IMR-90 (cell line): ENCODE data around the gene HAND2. TPM values are rescaled to one million over a fixed set of nuclear protein-coding genes. Genes with fewer than 3 reads are reported as not detected.
A peak's percentile ranks its signal among the peaks of the same experiment; 100 is the strongest.

Source experiments
- ATAC-seq: fragments of 200-7000 bp; cut with Tn5 transposase; 2 replicates; pipeline ENCODE4 v1.9.1; 2020; ENCODE audit warnings: low read depth, mild to moderate bottlenecking, moderate library complexity
- BruUV-seq: library from RNA; stranded (reverse); fragments of 400-500 nt; replicated peaks from 2 replicates; lab custom pipeline; 2021; lab: Mats Ljungman, UMichigan
- CTCF ChIA-PET: fragments of 300-600 bp; formaldehyde crosslinking; extraction: SDS; loops from one replicate; lab custom pipeline; 2021; ENCODE audit warnings: antibody characterized with exemption; lab: Yijun Ruan, JAX
- POLR2A ChIA-PET: fragments of 300-600 bp; sonication (Branson Sonifier 250); formaldehyde crosslinking; loops from one replicate; lab custom pipeline; 2022; ENCODE audit warnings: antibody characterized with exemption; ENCODE audit not compliant: unreplicated experiment; lab: Charles Lee
- DNase-seq: peaks from one replicate; pipeline ENCODE4 v3.0.0; 2013
- H2AFZ ChIP-seq: replicated peaks from 2 replicates; pipeline ENCODE3; 2013; ENCODE audit warnings: low read length, mild to moderate bottlenecking; ENCODE audit not compliant: poor library complexity
- H2AK5ac ChIP-seq: 2 replicates; pipeline ENCODE4 v1.6.1; 2013; ENCODE audit warnings: low read depth, low read length, inconsistent platforms
- H2AK9ac ChIP-seq: replicated peaks from 2 replicates; pipeline ENCODE3; 2013; ENCODE audit warnings: mild to moderate bottlenecking, low read depth, low read length, moderate library complexity; ENCODE audit not compliant: poor library complexity
- H2BK120ac ChIP-seq: 2 replicates; pipeline ENCODE4 v1.6.1; 2013; ENCODE audit warnings: low read depth, low read length, inconsistent platforms
- H2BK15ac ChIP-seq: 3 replicates; pipeline ENCODE4 v1.6.1; 2013; ENCODE audit warnings: low read depth, low read length, inconsistent platforms
- H2BK20ac ChIP-seq: 2 replicates; pipeline ENCODE4 v1.6.1; 2013; ENCODE audit warnings: low read depth, mild to moderate bottlenecking, inconsistent platforms, low read length, moderate library complexity
- H2BK5ac ChIP-seq: 2 replicates; pipeline ENCODE4 v1.6.1; 2013; ENCODE audit warnings: mild to moderate bottlenecking, low read depth, low read length, inconsistent platforms; ENCODE audit not compliant: poor library complexity, severe bottlenecking
- H3K14ac ChIP-seq: replicated peaks from 2 replicates; pipeline ENCODE4 v1.6.1; 2013; ENCODE audit warnings: low read depth, low read length, inconsistent platforms
- H3K18ac ChIP-seq: 2 replicates; pipeline ENCODE4 v1.6.1; 2013; ENCODE audit warnings: low read depth, low read length, control low read depth
- H3K23ac ChIP-seq: 2 replicates; pipeline ENCODE4 v1.6.1; 2013; ENCODE audit warnings: low read depth, low read length, inconsistent platforms
- H3K27ac ChIP-seq: 2 replicates; pipeline ENCODE4 v1.5.1; 2013; ENCODE audit warnings: mild to moderate bottlenecking, control low read depth, low read length; ENCODE audit not compliant: insufficient read depth
- H3K27me3 ChIP-seq: 2 replicates; pipeline ENCODE4 v1.6.1; 2013; ENCODE audit warnings: low read length; ENCODE audit not compliant: control insufficient read depth, insufficient read depth
- H3K36me3 ChIP-seq: 2 replicates; pipeline ENCODE4 v1.6.1; 2013; ENCODE audit warnings: low read length, mixed read lengths; ENCODE audit not compliant: control insufficient read depth, insufficient read depth
- H3K4ac ChIP-seq: 2 replicates; pipeline ENCODE4 v1.6.1; 2013; ENCODE audit warnings: low read depth, low read length, inconsistent platforms
- H3K4me1 ChIP-seq: 2 replicates; pipeline ENCODE4 v1.6.1; 2013; ENCODE audit warnings: low read length, mixed read lengths; ENCODE audit not compliant: control insufficient read depth, insufficient read depth
- H3K4me2 ChIP-seq: 2 replicates; pipeline ENCODE4 v1.6.1; 2013; ENCODE audit warnings: low read depth, mild to moderate bottlenecking, control low read depth, low read length, moderate library complexity
- H3K4me3 ChIP-seq: 2 replicates; pipeline ENCODE4 v1.5.1; 2013; ENCODE audit warnings: low read depth, mild to moderate bottlenecking, control low read depth, low read length, moderate library complexity; ENCODE audit not compliant: insufficient read depth
- H3K56ac ChIP-seq: 2 replicates; pipeline ENCODE4 v1.6.1; 2013; ENCODE audit warnings: low read length, inconsistent platforms; ENCODE audit not compliant: insufficient read depth; ENCODE audit errors: extremely low read depth
- H3K79me1 ChIP-seq, 2 experiments: 2 replicates each; pipeline ENCODE4 v1.6.1; 2013; ENCODE audit warnings: low read length in 2 of 2, inconsistent platforms in 1 of 2, low read depth in 1 of 2
- H3K9ac ChIP-seq: 2 replicates; pipeline ENCODE4 v1.6.1; 2013; ENCODE audit warnings: low read depth, low read length, control low read depth
- H3K9me1 ChIP-seq: 2 replicates; pipeline ENCODE4 v1.6.1; 2013; ENCODE audit warnings: low read length, inconsistent platforms; ENCODE audit not compliant: insufficient read depth
- H3K9me3 ChIP-seq: 2 replicates; pipeline ENCODE4 v1.6.1; 2013; ENCODE audit warnings: low read length; ENCODE audit not compliant: control insufficient read depth, insufficient read depth
- H4K20me1 ChIP-seq: 2 replicates; pipeline ENCODE4 v1.6.1; 2013; ENCODE audit warnings: low read length, inconsistent platforms; ENCODE audit not compliant: insufficient read depth
- H4K5ac ChIP-seq: 2 replicates; pipeline ENCODE4 v1.6.1; 2013; ENCODE audit warnings: mild to moderate bottlenecking, low read depth, low read length, control low read depth
- H4K8ac ChIP-seq, 2 experiments: 2 replicates each; pipeline ENCODE4 v1.6.1; 2013; ENCODE audit warnings: low read depth in 2 of 2, low read length in 2 of 2, control low read depth in 1 of 2, inconsistent platforms in 1 of 2
- H4K91ac ChIP-seq: 2 replicates; pipeline ENCODE4 v1.6.1; 2013; ENCODE audit warnings: low read depth, low read length, inconsistent platforms; ENCODE audit not compliant: insufficient read depth
- CEBPB ChIP-seq: IDR thresholded peaks from 2 replicates; pipeline ENCODE4 v1.6.1; 2012; ENCODE audit warnings: low read depth, low read length, improper control_type of control experiment
- CHD1 ChIP-seq: IDR thresholded peaks from 2 replicates; pipeline ENCODE4 v1.6.1; 2012; ENCODE audit warnings: low read depth, low read length, improper control_type of control experiment
- CTCF ChIP-seq: conservative IDR thresholded peaks from 2 replicates; pipeline ENCODE4 v1.5.1; 2012; ENCODE audit warnings: mild to moderate bottlenecking, low read depth, low read length, improper control_type of control experiment
- MAFK ChIP-seq: IDR thresholded peaks from 2 replicates; pipeline ENCODE4 v1.6.1; 2012; ENCODE audit warnings: low read depth, low read length, improper control_type of control experiment
- MAZ ChIP-seq: IDR thresholded peaks from 2 replicates; pipeline ENCODE4 v1.6.1; 2012; ENCODE audit warnings: low read depth, mild to moderate bottlenecking, low read length, improper control_type of control experiment, moderate library complexity, borderline replicate concordance
- POLR2A ChIP-seq: IDR thresholded peaks from 2 replicates; pipeline ENCODE4 v1.6.1; 2012; ENCODE audit warnings: mild to moderate bottlenecking, low read depth, low read length
- RCOR1 ChIP-seq: IDR thresholded peaks from 2 replicates; pipeline ENCODE4 v1.6.1; 2012; ENCODE audit warnings: mild to moderate bottlenecking, low read length, improper control_type of control experiment; ENCODE audit not compliant: insufficient replicate concordance
- RFX5 ChIP-seq: IDR thresholded peaks from 2 replicates; pipeline ENCODE4 v1.8.0; 2012; ENCODE audit warnings: low read depth, mild to moderate bottlenecking, low read length, moderate library complexity
- WGBS, 2 experiments: methylation state at CpG; one replicate each; pipeline versions ENCODE4 v1.1.5 to v1.1.7; 2013; ENCODE audit warnings: missing lambda C conversion rate in 2 of 2; ENCODE audit not compliant: insufficient read length in 1 of 2; ENCODE audit errors: extremely low coverage in 2 of 2; 5-methylcytosine and 5-hydroxymethylcytosine counted together
- dilution Hi-C: fragments of 300-500 bp; cut with HindIII; formaldehyde crosslinking; loops from one replicate; pipeline ENCODE4 v1.14.3; 2018; ENCODE audit warnings: low sequenced_read_pairs; ENCODE audit not compliant: unreplicated experiment
- in situ Hi-C: fragments of 300-500 bp; cut with MboI; formaldehyde crosslinking; loops from 3 replicates; pipeline ENCODE4 v1.14.3; 2019; ENCODE audit warnings: low sequenced_read_pairs, inconsistent platforms, mixed read lengths
- intact Hi-C: fragments of 100-400 bp; cut with micrococcal nuclease; formaldehyde crosslinking; loops from 2 replicates; pipeline ENCODE4 v1.10.0; 2022
- polyA plus RNA-seq, 3 experiments: library from polyadenylated mRNA; depleted of rRNA; stranded (reverse); fragments of >200 nt; gene quantifications; 2 replicates each; pipeline ENCODE4 v1.2.3, GENCODE V29; 2012; ENCODE audit warnings: low replicate concordance in 1 of 3
- total RNA-seq: library from RNA; depleted of rRNA; stranded (reverse); fragments of >200 nt; gene quantifications from 2 replicates; pipeline ENCODE4 v1.2.3, GENCODE V29; 2012
- TF ChIP-seq, protein P1 (sequence below): fragments of 150-350 bp; IDR thresholded peaks from 2 replicates; pipeline ENCODE4 v1.6.1; 2017; ENCODE audit warnings: mild to moderate bottlenecking, antibody characterized with exemption, low read length, low read depth
- TF ChIP-seq, protein P2 (sequence below): fragments of 150-350 bp; IDR thresholded peaks from 2 replicates; pipeline ENCODE4 v1.6.1; 2016; ENCODE audit warnings: low read depth, mild to moderate bottlenecking, low read length, moderate library complexity, borderline replicate concordance

HAND2 gene
- total and polyA plus RNA-seq, 2 of the 4 experiments (the other 2 are of a cell fraction): 0.36 to 0.97 TPM

GRCh38 chr4:173525118-173526011, 4.7 kb downstream of the HAND2 start:
- Histone ChIP-seq H2AK9ac (no peak overlapping the region), H3K4me1 (no peaks in the 10 kb centered on the region), H3K9ac (no peak overlapping the region), H2BK15ac (no peak overlapping the region), H3K36me3 (no peaks in the 10 kb centered on the region), H3K23ac (no peak overlapping the region), H3K27me3 (peaks cover 75% of the 10 kb centered on the region), H2AFZ (peak overlapping the region; percentile 37), H4K5ac (no peak overlapping the region), H3K9me3 (peaks cover 18% of the 10 kb centered on the region; the same call in 1 of the 2 replicates), H3K18ac (no peak overlapping the region), H3K14ac (no peak overlapping the region), H2BK5ac (no peak overlapping the region), H4K91ac (no peak overlapping the region), H3K4ac (no peak overlapping the region), H2BK120ac (no peak overlapping the region), H2AK5ac (no peak overlapping the region), H4K8ac (no peak overlapping the region), H2BK20ac (no peak overlapping the region), H3K27ac (no peak overlapping the region), H3K56ac (no peak overlapping the region), H3K9me1 (no peaks in the 10 kb centered on the region), H3K4me3 (no peak overlapping the region), H4K20me1 (no peaks in the 10 kb centered on the region), H3K79me1 (no peaks in the 10 kb centered on the region), H3K4me2 (no peak overlapping the region)
- 23% methylated on average over 33 of the region's 48 CpGs; no CpG with 5 or more reads in 1 of the 2 experiments for WGBS, 2 experiments
- BruUV-seq: no TSS peak
- in situ Hi-C loops (no loop called here), intact Hi-C loops (no loop called here), dilution Hi-C loops (no loop called here)
- TF ChIP-seq CEBPB (no peak), RFX5 (no peak), POLR2A (no peak), MAZ (no peak), RCOR1 (no peak), CHD1 (no peak), CTCF (no peak), MAFK (no peak)
- TF ChIP-seq, protein P1, sequence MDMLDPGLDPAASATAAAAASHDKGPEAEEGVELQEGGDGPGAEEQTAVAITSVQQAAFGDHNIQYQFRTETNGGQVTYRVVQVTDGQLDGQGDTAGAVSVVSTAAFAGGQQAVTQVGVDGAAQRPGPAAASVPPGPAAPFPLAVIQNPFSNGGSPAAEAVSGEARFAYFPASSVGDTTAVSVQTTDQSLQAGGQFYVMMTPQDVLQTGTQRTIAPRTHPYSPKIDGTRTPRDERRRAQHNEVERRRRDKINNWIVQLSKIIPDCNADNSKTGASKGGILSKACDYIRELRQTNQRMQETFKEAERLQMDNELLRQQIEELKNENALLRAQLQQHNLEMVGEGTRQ: no peak
- TF ChIP-seq, protein P2, sequence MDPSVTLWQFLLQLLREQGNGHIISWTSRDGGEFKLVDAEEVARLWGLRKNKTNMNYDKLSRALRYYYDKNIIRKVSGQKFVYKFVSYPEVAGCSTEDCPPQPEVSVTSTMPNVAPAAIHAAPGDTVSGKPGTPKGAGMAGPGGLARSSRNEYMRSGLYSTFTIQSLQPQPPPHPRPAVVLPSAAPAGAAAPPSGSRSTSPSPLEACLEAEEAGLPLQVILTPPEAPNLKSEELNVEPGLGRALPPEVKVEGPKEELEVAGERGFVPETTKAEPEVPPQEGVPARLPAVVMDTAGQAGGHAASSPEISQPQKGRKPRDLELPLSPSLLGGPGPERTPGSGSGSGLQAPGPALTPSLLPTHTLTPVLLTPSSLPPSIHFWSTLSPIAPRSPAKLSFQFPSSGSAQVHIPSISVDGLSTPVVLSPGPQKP: no peak
- POLR2A ChIA-PET: interaction anchor here (0.7 kb wide), 1 partner anchor 31 kb away, joined by 12 read pairs; no protein-coding TSS in a partner anchor
- CTCF ChIA-PET: no interaction called here
- DNase-seq (no peak), ATAC-seq (no peak)
